MCF 10A (cell line): ENCODE data around the gene PER2. TPM values are rescaled to one million over a fixed set of nuclear protein-coding genes. Genes with fewer than 3 reads are reported as not detected.
"Not testable (repeated sequence)": the region's sequence is repeated elsewhere in the genome, so short reads cannot be mapped to it uniquely, and the experiment has no call there.

ENCODE experiments used
- BruUV-seq: library from RNA; stranded (reverse); fragments of 400-500 nt; replicated peaks from 2 replicates; lab custom pipeline; 2021; lab: Mats Ljungman, UMichigan
- CTCF ChIA-PET: fragments of 300-600 bp; sonication (Branson Sonifier 250); formaldehyde crosslinking; extraction: SDS; loops from one replicate; lab custom pipeline; 2021; ENCODE audit warnings: antibody characterized with exemption, inconsistent platforms; lab: Yijun Ruan, JAX
- POLR2A ChIA-PET: fragments of 300-600, 350-650 bp; sonication (Branson Sonifier 250); formaldehyde crosslinking; extraction: SDS; loops from one replicate; lab custom pipeline; 2020; ENCODE audit warnings: antibody characterized with exemption, inconsistent platforms; lab: Yijun Ruan, JAX
- DNase-seq: peaks from one replicate; pipeline ENCODE4 v3.0.0-alpha.2; 2018; ENCODE audit not compliant: unreplicated experiment
- H3K27ac Mint-ChIP-seq: one replicate; pipeline ENCODE4 v1.8.0; 2022; ENCODE audit warnings: mild to moderate bottlenecking, low read depth, mixed read lengths; ENCODE audit not compliant: unreplicated experiment
- H3K27me3 Mint-ChIP-seq: one replicate; pipeline ENCODE4 v1.8.0; 2022; ENCODE audit warnings: mixed read lengths; ENCODE audit not compliant: insufficient read depth, unreplicated experiment
- H3K36me3 Mint-ChIP-seq: one replicate; pipeline ENCODE4 v1.8.0; 2022; ENCODE audit warnings: mild to moderate bottlenecking, moderate library complexity, mixed read lengths; ENCODE audit not compliant: insufficient read depth, unreplicated experiment
- H3K4me1 Mint-ChIP-seq: one replicate; pipeline ENCODE4 v1.8.0; 2022; ENCODE audit warnings: mixed read lengths; ENCODE audit not compliant: insufficient read depth, unreplicated experiment
- H3K4me3 Mint-ChIP-seq: one replicate; pipeline ENCODE4 v1.8.0; 2022; ENCODE audit warnings: mild to moderate bottlenecking, moderate library complexity, mixed read lengths; ENCODE audit not compliant: unreplicated experiment
- H3K9me3 Mint-ChIP-seq: one replicate; pipeline ENCODE4 v1.8.0; 2022; ENCODE audit warnings: mixed read lengths; ENCODE audit not compliant: unreplicated experiment
- intact Hi-C: fragments of 100-400 bp; cut with micrococcal nuclease; formaldehyde crosslinking; loops from 2 replicates; pipeline ENCODE4 v1.14.1; 2022
- total RNA-seq: library from RNA; stranded (reverse); gene quantifications from 2 replicates; pipeline ENCODE4 v1.2.3, GENCODE V29; 2022
- TF ChIP-seq, protein P1 (sequence below): fragments of 200-600 bp; IDR thresholded peaks from one replicate; pipeline ENCODE4 v1.8.0; 2022; ENCODE audit warnings: antibody characterized with exemption, mild to moderate bottlenecking; ENCODE audit not compliant: unreplicated experiment

Gene PER2
- total RNA-seq, 1 experiment from 2014 or later = 8.9 TPM

DNA sequence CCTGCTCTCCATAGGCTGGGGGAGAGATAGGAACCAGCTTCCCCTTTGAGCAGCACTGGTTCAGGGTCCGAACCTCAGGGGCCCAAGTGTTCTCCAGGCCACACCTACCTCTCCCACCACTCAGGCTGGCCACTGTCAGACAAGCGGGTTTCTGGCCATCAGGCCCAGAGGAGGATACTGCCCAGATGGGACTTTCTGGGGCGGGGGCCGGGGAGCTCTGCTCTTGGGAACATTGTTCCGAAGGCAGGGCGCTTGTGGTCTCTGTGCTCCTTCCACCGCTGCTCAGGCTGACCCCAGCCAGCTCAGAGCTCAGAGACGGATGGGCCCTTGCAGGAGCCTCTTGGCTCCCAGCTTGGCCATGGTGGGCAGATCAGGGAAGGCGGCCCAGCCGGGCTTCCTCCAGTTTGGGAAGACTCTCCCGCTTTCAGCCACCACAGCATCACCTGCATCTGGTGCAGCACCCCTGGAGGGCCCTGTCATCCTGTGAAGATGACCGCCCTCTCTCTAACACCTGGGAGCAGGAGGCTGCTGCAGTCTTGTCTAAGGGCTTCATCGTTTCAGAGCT lies 26.7 kb upstream of the PER2 start:
- ChIA-PET POLR2A (interaction anchor here (0.6 to 1.7 kb wide), 3 partner anchors 25 to 52 kb away, joined by 3 to 8 read pairs (median 7); partner anchors contain the start of gene PER2), CTCF (interaction anchor here (0.5 to 0.7 kb wide), 3 partner anchors 48 to 791 kb away, joined by 3 to 4 read pairs (median 3); no protein-coding TSS in a partner anchor)
- no TSS peak for BruUV-seq
- DNase-seq = no peak
- Mint-ChIP-seq H3K4me3 (no peak overlapping the region), H3K27ac (no peak overlapping the region), H3K27me3 (no peaks in the 10 kb centered on the region), H3K4me1 (no peaks in the 10 kb centered on the region), H3K9me3 (no peaks in the 10 kb centered on the region), H3K36me3 (no peaks in the 10 kb centered on the region)
- intact Hi-C loops = no loop called here
- TF ChIP-seq, protein P1, sequence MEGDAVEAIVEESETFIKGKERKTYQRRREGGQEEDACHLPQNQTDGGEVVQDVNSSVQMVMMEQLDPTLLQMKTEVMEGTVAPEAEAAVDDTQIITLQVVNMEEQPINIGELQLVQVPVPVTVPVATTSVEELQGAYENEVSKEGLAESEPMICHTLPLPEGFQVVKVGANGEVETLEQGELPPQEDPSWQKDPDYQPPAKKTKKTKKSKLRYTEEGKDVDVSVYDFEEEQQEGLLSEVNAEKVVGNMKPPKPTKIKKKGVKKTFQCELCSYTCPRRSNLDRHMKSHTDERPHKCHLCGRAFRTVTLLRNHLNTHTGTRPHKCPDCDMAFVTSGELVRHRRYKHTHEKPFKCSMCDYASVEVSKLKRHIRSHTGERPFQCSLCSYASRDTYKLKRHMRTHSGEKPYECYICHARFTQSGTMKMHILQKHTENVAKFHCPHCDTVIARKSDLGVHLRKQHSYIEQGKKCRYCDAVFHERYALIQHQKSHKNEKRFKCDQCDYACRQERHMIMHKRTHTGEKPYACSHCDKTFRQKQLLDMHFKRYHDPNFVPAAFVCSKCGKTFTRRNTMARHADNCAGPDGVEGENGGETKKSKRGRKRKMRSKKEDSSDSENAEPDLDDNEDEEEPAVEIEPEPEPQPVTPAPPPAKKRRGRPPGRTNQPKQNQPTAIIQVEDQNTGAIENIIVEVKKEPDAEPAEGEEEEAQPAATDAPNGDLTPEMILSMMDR = no peak

DNA sequence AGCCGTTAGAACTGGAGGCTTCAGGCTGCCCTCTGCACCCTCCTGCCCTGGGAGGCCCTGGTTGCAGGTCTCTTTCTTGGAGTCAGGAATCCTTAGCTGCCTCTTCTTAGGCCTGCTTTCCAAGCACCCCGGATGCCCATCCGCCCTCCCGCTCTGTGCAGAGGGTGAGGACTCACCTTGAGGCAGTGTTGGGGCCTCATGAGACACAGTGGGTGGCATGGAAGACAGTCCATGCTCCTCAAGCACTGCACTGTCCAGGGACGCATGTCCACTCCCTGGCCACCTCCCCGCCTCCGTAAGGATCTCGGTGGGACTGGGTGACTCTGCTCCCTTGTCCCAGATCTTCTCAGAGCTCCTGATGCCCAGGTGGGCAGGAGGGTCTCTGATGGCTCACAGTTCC lies 26.2 kb upstream of the PER2 start:
- no peak overlapping the region for H3K4me3 Mint-ChIP-seq
- POLR2A ChIA-PET = interaction anchor here (0.6 to 1.7 kb wide), 3 partner anchors 25 to 51 kb away, joined by 3 to 8 read pairs (median 7); partner anchors contain the start of gene PER2
- no peak for DNase-seq
- no peaks in the 10 kb centered on the region for H3K9me3 Mint-ChIP-seq
- no peaks in the 10 kb centered on the region for H3K36me3 Mint-ChIP-seq
- intact Hi-C loops = no loop called here
- no TSS peak for BruUV-seq
- H3K4me1 Mint-ChIP-seq = no peaks in the 10 kb centered on the region
- TF ChIP-seq, protein P1 = no peak
- no peak overlapping the region for H3K27ac Mint-ChIP-seq
- CTCF ChIA-PET = interaction anchor here (0.7 kb wide), 1 partner anchor 792 kb away, joined by 4 read pairs; no protein-coding TSS in a partner anchor
- no peaks in the 10 kb centered on the region for H3K27me3 Mint-ChIP-seq

DNA sequence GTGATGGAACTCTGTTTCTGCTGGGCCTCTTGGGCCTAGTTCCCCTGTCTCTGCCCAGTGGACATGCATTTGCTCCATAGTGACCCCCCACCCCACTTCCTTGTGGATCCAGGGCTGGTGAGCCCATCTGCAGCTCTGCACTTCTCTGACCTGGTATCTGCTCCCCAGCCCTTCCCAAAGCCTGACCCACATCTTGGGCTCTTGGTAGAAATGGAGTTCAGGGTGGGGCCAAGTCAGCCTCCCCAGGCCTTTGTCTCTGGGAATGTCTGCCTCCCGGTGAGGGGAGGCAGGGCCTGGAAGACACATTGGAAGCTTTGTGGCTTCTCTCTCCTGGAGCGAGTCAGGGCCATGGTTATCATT lies 25.6 kb upstream of the PER2 start:
- intact Hi-C loops = no loop called here
- no peak overlapping the region for H3K27ac Mint-ChIP-seq
- no TSS peak for BruUV-seq
- H3K36me3 Mint-ChIP-seq = no peaks in the 10 kb centered on the region
- DNase-seq = no peak
- TF ChIP-seq, protein P1 = no peak
- ChIA-PET CTCF (interaction anchor here (0.6 to 1.3 kb wide), 2 partner anchors 8 to 9 kb away, joined by 3 read pairs; no protein-coding TSS in a partner anchor), POLR2A (no interaction called here)
- H3K27me3 Mint-ChIP-seq = no peaks in the 10 kb centered on the region
- H3K9me3 Mint-ChIP-seq = no peaks in the 10 kb centered on the region
- H3K4me3 Mint-ChIP-seq = no peak overlapping the region
- H3K4me1 Mint-ChIP-seq = no peaks in the 10 kb centered on the region

DNA sequence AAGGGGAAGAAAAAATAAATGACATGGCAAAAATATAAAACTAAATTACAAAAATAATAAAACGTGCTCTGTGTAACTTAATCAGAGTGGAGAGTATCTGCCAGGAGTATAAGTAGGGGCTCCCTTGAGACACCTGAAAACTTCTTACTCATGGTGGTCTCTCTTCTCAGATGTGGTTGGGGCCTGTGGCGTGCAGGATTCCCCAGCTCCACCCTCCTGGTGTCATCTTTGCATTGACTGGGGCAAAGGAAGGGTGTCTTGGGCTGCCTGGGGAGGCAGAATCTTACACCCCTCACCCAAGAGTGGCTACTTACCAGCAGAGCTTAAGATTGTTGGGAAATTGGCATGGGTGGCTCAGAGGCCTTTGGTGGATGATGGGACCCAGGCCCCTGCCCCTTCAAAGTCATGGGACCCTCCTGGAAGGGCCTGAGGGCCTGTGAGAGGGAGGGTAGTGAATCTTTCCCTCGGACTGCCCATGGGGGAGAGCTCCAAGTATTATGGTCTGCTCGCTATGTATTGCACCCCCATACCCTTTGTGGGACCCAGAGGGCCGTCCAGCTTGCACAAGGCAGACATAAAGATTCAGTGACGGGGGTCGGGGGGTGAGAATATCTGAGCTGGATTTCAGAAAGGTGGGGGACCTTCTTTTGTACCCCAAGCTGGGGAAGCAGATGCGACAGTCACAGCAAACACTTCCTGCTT lies 25.0 kb upstream of the PER2 start:
- no peak for DNase-seq
- TF ChIP-seq, protein P1 = no peak
- no peak overlapping the region for H3K27ac Mint-ChIP-seq
- ChIA-PET CTCF (interaction anchor here (0.6 to 1.3 kb wide), 2 partner anchors 8 to 9 kb away, joined by 3 read pairs; no protein-coding TSS in a partner anchor), POLR2A (interaction anchor here (1.0 kb wide), 1 partner anchor 23 kb away, joined by 5 read pairs; no protein-coding TSS in a partner anchor)
- no peaks in the 10 kb centered on the region for H3K27me3 Mint-ChIP-seq
- no peaks in the 10 kb centered on the region for H3K9me3 Mint-ChIP-seq
- no peaks in the 10 kb centered on the region for H3K36me3 Mint-ChIP-seq
- no peaks in the 10 kb centered on the region for H3K4me1 Mint-ChIP-seq
- no peak overlapping the region for H3K4me3 Mint-ChIP-seq
- BruUV-seq = no TSS peak
- intact Hi-C loops = no loop called here

DNA sequence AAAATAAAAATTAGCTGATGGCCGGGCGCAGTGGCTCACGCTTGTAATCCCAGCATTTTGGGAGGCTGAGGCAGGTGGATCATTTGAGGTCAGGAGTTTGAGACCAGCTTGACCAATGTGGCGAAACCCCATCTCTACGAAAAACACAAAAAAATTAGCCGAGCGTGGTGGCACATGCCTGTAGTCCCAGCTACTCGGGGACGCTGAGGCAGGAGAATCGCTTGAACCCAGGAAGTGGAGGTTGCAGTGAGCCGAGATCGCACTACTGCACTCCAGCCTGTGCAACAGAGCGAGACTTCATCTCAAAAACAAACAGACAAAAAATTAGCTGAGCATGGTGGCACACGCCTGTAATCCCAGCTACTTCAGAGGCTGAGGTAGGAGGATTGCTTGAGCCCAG lies 22.3 kb upstream of the PER2 start:
- H3K27me3 Mint-ChIP-seq, H3K27ac Mint-ChIP-seq, H3K36me3 Mint-ChIP-seq, DNase-seq, H3K4me3 Mint-ChIP-seq, H3K4me1 Mint-ChIP-seq, BruUV-seq, intact Hi-C loops, H3K9me3 Mint-ChIP-seq: not testable (repeated sequence)
- CTCF ChIA-PET = interaction anchor here (0.7 to 0.8 kb wide), 2 partner anchors 23 to 46 kb away, joined by 3 to 4 read pairs; no protein-coding TSS in a partner anchor
- POLR2A ChIA-PET = interaction anchor here (0.8 to 1.2 kb wide), 2 partner anchors 20 to 25 kb away, joined by 3 to 5 read pairs; no protein-coding TSS in a partner anchor
